Endodermal cell (in vitro differentiated cells): ENCODE results near the gene NAA16. TPM values are rescaled to one million over a fixed set of nuclear protein-coding genes. Genes with fewer than 3 reads are reported as not detected.

Experiments used
- DNase-seq: peaks from one replicate; pipeline ENCODE4 v3.0.0-alpha.2; 2017
- H3K27ac ChIP-seq: 2 replicates; pipeline ENCODE4 v1.5.1; 2013; ENCODE audit warnings: mild to moderate bottlenecking, low read depth, low read length, moderate library complexity
- H3K27me3 ChIP-seq: 2 replicates; pipeline ENCODE4 v1.6.1; 2013; ENCODE audit warnings: mild to moderate bottlenecking, low read length, moderate library complexity; ENCODE audit not compliant: insufficient read depth, control insufficient read depth, poor library complexity, severe bottlenecking
- H3K36me3 ChIP-seq: 2 replicates; pipeline ENCODE4 v1.7.0; 2013; ENCODE audit warnings: mild to moderate bottlenecking, low read length, moderate library complexity; ENCODE audit not compliant: control insufficient read depth, insufficient read depth
- H3K4me1 ChIP-seq: one replicate; pipeline ENCODE4 v1.7.0; 2013; ENCODE audit warnings: low read length; ENCODE audit not compliant: control insufficient read depth, insufficient read depth
- H3K4me3 ChIP-seq: 2 replicates; pipeline ENCODE4 v1.5.1; 2013; ENCODE audit warnings: mild to moderate bottlenecking, low read length, moderate library complexity
- H3K9ac ChIP-seq: 2 replicates; pipeline ENCODE4 v1.6.1; 2013; ENCODE audit warnings: mild to moderate bottlenecking, low read length, moderate library complexity; ENCODE audit not compliant: poor library complexity, severe bottlenecking; ENCODE audit errors: extremely low read depth
- H3K9me3 ChIP-seq: 2 replicates; pipeline ENCODE4 v1.6.1; 2013; ENCODE audit warnings: mild to moderate bottlenecking, low read length, moderate library complexity; ENCODE audit not compliant: control insufficient read depth
- H3K27ac Mint-ChIP-seq: 2 replicates; pipeline ENCODE4 v1.8.0; 2020; ENCODE audit warnings: mixed read lengths
- H3K27me3 Mint-ChIP-seq: 2 replicates; pipeline ENCODE4 v1.8.0; 2021; ENCODE audit warnings: mild to moderate bottlenecking, mixed read lengths; ENCODE audit not compliant: insufficient read depth
- H3K36me3 Mint-ChIP-seq: 2 replicates; pipeline ENCODE4 v1.8.0; 2020; ENCODE audit warnings: low read depth, mixed read lengths
- H3K4me1 Mint-ChIP-seq: 2 replicates; pipeline ENCODE4 v1.8.0; 2020; ENCODE audit warnings: mixed read lengths
- H3K4me3 Mint-ChIP-seq: 2 replicates; pipeline ENCODE4 v1.8.0; 2020; ENCODE audit warnings: mild to moderate bottlenecking, moderate library complexity, mixed read lengths
- H3K9me3 Mint-ChIP-seq: 2 replicates; pipeline ENCODE4 v1.8.0; 2020; ENCODE audit warnings: mild to moderate bottlenecking, mixed read lengths
- WGBS, 2 experiments: methylation state at CpG; one replicate each; pipeline versions ENCODE4 v1.1.5 to v1.1.7; 2013; ENCODE audit warnings: missing lambda C conversion rate in 2 of 2, mixed read lengths in 1 of 2; ENCODE audit not compliant: insufficient coverage in 1 of 2, insufficient read length in 1 of 2; 5-methylcytosine and 5-hydroxymethylcytosine counted together
- total RNA-seq, 2 donors: library from RNA; stranded (reverse); fragmentation: NEBNext Ultra II Directional in 1 of 2; extraction: Animal tissue kit (Norgen Biotek cat#: 25700) in 1 of 2; gene quantifications; 2 replicates in 1 of 2; 3 replicates in 1 of 2; pipeline ENCODE4 v1.2.1, GENCODE V29; 2021
- TF ChIP-seq, protein P1 (sequence below): fragments of 200-600 bp; sonication (generic); conservative IDR thresholded peaks from 2 replicates; pipeline ENCODE4 v1.5.0; 2021; ENCODE audit warnings: antibody characterized with exemption, mild to moderate bottlenecking

The NAA16 gene
- total RNA-seq, 2 donors from 2014 or later: 29.3 to 30.9 TPM

DNA sequence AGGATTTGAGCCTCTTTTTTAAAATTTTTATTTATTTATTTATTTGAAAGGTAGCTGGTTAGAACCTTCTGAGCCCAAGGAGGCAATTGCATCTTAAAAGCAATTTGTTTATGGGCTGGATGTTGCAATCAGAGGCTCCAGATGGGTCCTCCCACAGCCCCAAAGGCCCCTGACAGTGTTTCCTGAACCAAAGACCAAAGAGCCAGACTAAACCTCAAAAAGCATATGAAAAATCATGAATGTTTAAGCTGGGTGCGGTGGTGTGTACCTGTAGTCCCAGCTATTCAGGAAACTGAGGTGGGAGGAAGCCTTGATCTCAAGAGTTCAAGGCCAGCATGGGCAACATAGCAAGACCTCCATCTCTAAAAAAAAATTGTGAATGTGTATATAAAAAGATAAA is 78.5 kb downstream of the NAA16 start:
- WGBS, 2 experiments: 92 to 93% methylated on average over 1 of the region's 1 CpG
- no peaks in the 10 kb centered on the region for H3K9me3 Mint-ChIP-seq
- no peaks in the 10 kb centered on the region for H3K4me1 ChIP-seq
- H3K4me1 Mint-ChIP-seq: peaks cover 1% of the 10 kb centered on the region
- H3K27ac ChIP-seq: no peak overlapping the region
- no peak overlapping the region for H3K4me3 Mint-ChIP-seq
- TF ChIP-seq, protein P1, sequence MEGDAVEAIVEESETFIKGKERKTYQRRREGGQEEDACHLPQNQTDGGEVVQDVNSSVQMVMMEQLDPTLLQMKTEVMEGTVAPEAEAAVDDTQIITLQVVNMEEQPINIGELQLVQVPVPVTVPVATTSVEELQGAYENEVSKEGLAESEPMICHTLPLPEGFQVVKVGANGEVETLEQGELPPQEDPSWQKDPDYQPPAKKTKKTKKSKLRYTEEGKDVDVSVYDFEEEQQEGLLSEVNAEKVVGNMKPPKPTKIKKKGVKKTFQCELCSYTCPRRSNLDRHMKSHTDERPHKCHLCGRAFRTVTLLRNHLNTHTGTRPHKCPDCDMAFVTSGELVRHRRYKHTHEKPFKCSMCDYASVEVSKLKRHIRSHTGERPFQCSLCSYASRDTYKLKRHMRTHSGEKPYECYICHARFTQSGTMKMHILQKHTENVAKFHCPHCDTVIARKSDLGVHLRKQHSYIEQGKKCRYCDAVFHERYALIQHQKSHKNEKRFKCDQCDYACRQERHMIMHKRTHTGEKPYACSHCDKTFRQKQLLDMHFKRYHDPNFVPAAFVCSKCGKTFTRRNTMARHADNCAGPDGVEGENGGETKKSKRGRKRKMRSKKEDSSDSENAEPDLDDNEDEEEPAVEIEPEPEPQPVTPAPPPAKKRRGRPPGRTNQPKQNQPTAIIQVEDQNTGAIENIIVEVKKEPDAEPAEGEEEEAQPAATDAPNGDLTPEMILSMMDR: no peak
- no peak for DNase-seq
- no peaks in the 10 kb centered on the region for H3K36me3 ChIP-seq
- H3K27me3 Mint-ChIP-seq: peaks cover 23% of the 10 kb centered on the region
- H3K27me3 ChIP-seq: peaks cover 14% of the 10 kb centered on the region
- H3K9me3 ChIP-seq: no peaks in the 10 kb centered on the region
- H3K4me3 ChIP-seq: no peak overlapping the region
- H3K36me3 Mint-ChIP-seq: no peaks in the 10 kb centered on the region
- H3K27ac Mint-ChIP-seq: no peak overlapping the region
- no peak overlapping the region for H3K9ac ChIP-seq

DNA sequence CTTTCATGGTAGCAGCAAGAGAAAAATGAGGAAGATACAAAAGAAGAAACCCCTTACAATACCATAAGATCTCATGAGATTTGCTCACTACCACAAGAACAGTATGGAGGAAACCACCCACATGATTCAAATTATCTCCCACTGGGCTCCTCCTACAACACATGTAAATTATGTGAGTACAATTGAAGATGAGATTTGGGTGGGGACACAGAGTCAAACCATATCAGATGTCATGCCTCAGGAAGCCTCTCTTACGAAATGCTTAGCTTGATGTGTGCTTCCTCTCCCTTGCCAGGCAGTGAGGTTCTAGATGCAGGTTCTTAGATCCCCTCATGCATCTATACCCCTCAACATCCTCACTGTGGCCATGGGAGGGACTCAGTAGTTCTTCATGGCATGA is 83.1 kb downstream of the NAA16 start:
- TF ChIP-seq, protein P1: no peak
- H3K4me3 Mint-ChIP-seq: no peak overlapping the region
- H3K27me3 Mint-ChIP-seq: peaks cover 25% of the 10 kb centered on the region
- Histone ChIP-seq H3K9me3 (no peaks in the 10 kb centered on the region), H3K4me1 (no peaks in the 10 kb centered on the region), H3K4me3 (no peak overlapping the region), H3K27me3 (peaks cover 12% of the 10 kb centered on the region), H3K27ac (no peak overlapping the region), H3K9ac (no peak overlapping the region), H3K36me3 (no peaks in the 10 kb centered on the region)
- DNase-seq: no peak
- no peak overlapping the region for H3K27ac Mint-ChIP-seq
- H3K36me3 Mint-ChIP-seq: no peaks in the 10 kb centered on the region
- H3K9me3 Mint-ChIP-seq: no peaks in the 10 kb centered on the region
- H3K4me1 Mint-ChIP-seq: peaks cover 10% of the 10 kb centered on the region
- WGBS, 2 experiments: 75 to 100% methylated on average over 1 of the region's 1 CpG

DNA sequence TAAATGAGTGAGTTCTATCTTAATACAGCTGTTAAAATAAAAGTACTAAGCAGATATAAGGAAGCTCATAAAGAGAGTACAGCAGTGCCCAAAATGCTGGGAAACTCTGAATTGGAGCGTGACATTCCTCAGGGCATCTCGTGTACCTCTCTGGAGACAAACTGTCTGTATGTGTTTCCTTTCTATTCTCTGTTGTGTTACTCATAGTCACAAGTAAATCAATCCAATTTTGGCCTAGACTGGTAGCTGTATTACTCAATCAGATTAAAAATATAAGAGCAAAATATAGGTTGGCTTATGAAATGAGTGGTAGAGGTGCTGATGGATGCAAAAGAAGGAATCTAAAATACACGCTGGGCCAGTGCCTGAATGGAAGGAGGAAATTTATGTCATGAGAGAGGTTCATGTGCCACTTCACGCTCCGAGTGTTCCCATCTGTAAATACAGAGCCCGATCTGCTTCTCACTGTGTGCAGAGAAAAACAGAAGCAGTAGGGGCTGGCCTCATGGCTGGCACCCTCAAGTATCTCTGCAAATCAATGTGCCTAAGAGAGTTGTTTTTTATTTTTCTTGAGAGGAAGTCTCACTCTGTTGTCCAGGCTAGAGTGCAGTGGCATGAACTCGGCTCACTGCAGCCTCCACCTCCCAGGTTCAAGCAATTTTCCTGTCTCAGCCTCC is 87.6 kb downstream of the NAA16 start:
- DNase-seq: no peak
- no peaks in the 10 kb centered on the region for H3K9me3 Mint-ChIP-seq
- H3K9me3 ChIP-seq: no peaks in the 10 kb centered on the region
- no peak overlapping the region for H3K9ac ChIP-seq
- peaks cover 8% of the 10 kb centered on the region for H3K4me1 ChIP-seq
- H3K4me3 ChIP-seq: no peak overlapping the region
- TF ChIP-seq, protein P1: no peak
- peaks cover 11% of the 10 kb centered on the region for H3K27me3 ChIP-seq
- no peak overlapping the region for H3K27ac Mint-ChIP-seq
- no peaks in the 10 kb centered on the region for H3K36me3 ChIP-seq
- 88 to 94% methylated on average over 7 of the region's 7 CpGs for WGBS, 2 experiments
- peaks cover 15% of the 10 kb centered on the region for H3K4me1 Mint-ChIP-seq
- H3K36me3 Mint-ChIP-seq: no peaks in the 10 kb centered on the region
- no peak overlapping the region for H3K27ac ChIP-seq
- peaks cover 14% of the 10 kb centered on the region for H3K27me3 Mint-ChIP-seq
- H3K4me3 Mint-ChIP-seq: no peak overlapping the region
